Colonic mucosa (tissue), 4 donors: ENCODE results near the gene AUNIP. TPM values are rescaled to one million over a fixed set of nuclear protein-coding genes. Genes with fewer than 3 reads are reported as not detected.

Source experiments
- DNase-seq: peaks from one replicate; pipeline ENCODE4 v3.0.0-alpha.2; 2020
- H3K27ac ChIP-seq: fragments of 200-600 bp; one replicate; pipeline ENCODE4 v1.8.0; 2021
- H3K27me3 ChIP-seq: fragments of 200-600 bp; one replicate; pipeline ENCODE4 v1.8.0; 2021
- H3K36me3 ChIP-seq: fragments of 200-600 bp; one replicate; pipeline ENCODE4 v1.8.0; 2021
- H3K4me1 ChIP-seq: fragments of 200-600 bp; one replicate; pipeline ENCODE4 v1.8.0; 2021; ENCODE audit warnings: mild to moderate bottlenecking
- H3K4me3 ChIP-seq: fragments of 200-600 bp; one replicate; pipeline ENCODE4 v1.8.0; 2021
- H3K9ac ChIP-seq, 2 donors: one replicate each; pipeline ENCODE4 v1.7.0; 2013; ENCODE audit warnings: control low read depth in 2 of 2, low read depth in 2 of 2, low read length in 2 of 2
- H3K9me3 ChIP-seq: fragments of 200-600 bp; one replicate; pipeline ENCODE4 v1.8.0; 2021
- intact Hi-C: fragments of 100-400 bp; cut with DNase I; formaldehyde crosslinking; loops from one replicate; pipeline ENCODE4 v1.14.1; 2022
- total RNA-seq, 2 donors: library from RNA; stranded (reverse); fragmentation: NEBNext Ultra II Directional in 1 of 2; extraction: Animal tissue kit (Norgen Biotek cat#: 25700) in 1 of 2; gene quantifications; one replicate each; pipeline ENCODE4 v1.2.1, GENCODE V29; 2021
- TF ChIP-seq, protein P1 (sequence below): fragments of 200-600 bp; IDR thresholded peaks from one replicate; pipeline ENCODE4 v1.8.0; 2022; ENCODE audit warnings: antibody characterized with exemption, mild to moderate bottlenecking
- donor health status: healthy.
- donor health status: DM: no; HTN: no; CAD: no.
- donor health status: DM: no; HTN: no; CAD: no.

AUNIP gene
- total RNA-seq, 2 donors from 2014 or later: 1.2 to 4.8 TPM

DNA sequence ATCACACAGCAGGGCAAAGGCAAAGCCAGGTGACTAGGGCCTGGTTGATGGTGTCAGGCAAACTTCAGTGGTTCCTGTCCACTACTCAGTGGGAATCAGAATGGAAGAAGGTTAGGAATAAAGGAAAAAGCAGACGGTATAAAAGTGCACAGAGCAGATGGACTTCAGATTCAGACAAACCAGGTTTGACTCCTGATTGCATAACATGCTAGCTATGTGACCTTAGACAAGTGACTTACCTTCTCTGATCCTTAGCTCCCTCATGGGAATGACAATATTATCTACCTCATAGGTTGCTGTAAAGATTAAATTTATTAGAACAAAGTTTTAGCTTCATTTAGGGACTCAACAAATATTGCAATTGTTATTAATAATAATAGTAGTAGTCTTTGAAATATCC is 11.4 kb upstream of the AUNIP start:
- no peaks in the 10 kb centered on the region for H3K36me3 ChIP-seq
- DNase-seq: no peak
- H3K9ac ChIP-seq: no peak overlapping the region
- no peak overlapping the region for H3K27ac ChIP-seq
- no peaks in the 10 kb centered on the region for H3K9me3 ChIP-seq
- H3K4me3 ChIP-seq: no peak overlapping the region
- no peaks in the 10 kb centered on the region for H3K27me3 ChIP-seq
- peaks cover 9% of the 10 kb centered on the region for H3K4me1 ChIP-seq
- intact Hi-C loops: no loop called here
- TF ChIP-seq, protein P1, sequence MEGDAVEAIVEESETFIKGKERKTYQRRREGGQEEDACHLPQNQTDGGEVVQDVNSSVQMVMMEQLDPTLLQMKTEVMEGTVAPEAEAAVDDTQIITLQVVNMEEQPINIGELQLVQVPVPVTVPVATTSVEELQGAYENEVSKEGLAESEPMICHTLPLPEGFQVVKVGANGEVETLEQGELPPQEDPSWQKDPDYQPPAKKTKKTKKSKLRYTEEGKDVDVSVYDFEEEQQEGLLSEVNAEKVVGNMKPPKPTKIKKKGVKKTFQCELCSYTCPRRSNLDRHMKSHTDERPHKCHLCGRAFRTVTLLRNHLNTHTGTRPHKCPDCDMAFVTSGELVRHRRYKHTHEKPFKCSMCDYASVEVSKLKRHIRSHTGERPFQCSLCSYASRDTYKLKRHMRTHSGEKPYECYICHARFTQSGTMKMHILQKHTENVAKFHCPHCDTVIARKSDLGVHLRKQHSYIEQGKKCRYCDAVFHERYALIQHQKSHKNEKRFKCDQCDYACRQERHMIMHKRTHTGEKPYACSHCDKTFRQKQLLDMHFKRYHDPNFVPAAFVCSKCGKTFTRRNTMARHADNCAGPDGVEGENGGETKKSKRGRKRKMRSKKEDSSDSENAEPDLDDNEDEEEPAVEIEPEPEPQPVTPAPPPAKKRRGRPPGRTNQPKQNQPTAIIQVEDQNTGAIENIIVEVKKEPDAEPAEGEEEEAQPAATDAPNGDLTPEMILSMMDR: no peak

DNA sequence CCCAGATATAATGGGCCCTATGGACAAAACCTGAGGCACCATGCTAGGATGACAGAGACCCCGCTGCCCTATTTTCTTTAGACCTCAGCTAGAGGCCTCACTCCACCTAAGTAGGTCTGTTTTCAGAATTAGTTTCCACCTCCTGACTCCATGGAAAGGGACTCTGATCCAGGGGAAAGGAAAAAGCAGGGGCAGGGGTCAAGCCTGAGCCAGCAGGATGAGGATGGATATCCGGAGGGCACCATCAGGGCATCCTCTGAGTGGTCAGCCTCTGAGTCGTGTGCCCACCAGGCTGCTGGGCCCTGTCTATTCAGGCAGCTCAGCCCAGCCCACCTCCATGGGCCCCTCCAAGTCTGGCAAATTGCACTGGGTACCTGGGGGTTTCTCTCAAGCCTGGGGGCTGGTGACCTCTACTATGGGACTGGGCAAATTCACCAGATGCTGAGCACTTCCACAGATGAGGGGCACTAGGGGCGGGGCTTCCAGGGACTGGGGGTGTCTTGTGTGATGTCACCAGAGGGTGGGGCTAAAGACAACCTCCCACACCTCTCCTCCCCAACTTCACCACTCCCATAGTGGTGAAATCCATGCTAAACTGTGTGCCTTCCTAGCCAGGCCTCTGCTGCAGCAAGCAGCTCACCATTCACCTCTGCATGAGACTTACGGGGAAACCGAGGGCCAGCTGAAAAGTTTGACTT is 10.8 kb upstream of the AUNIP start:
- Histone ChIP-seq H3K36me3 (no peaks in the 10 kb centered on the region), H3K4me3 (no peak overlapping the region), H3K9ac (no peak overlapping the region), H3K4me1 (peaks cover 9% of the 10 kb centered on the region), H3K9me3 (no peaks in the 10 kb centered on the region), H3K27me3 (no peaks in the 10 kb centered on the region), H3K27ac (no peak overlapping the region)
- intact Hi-C loops: no loop called here
- no peak for DNase-seq
- TF ChIP-seq, protein P1: no peak

DNA sequence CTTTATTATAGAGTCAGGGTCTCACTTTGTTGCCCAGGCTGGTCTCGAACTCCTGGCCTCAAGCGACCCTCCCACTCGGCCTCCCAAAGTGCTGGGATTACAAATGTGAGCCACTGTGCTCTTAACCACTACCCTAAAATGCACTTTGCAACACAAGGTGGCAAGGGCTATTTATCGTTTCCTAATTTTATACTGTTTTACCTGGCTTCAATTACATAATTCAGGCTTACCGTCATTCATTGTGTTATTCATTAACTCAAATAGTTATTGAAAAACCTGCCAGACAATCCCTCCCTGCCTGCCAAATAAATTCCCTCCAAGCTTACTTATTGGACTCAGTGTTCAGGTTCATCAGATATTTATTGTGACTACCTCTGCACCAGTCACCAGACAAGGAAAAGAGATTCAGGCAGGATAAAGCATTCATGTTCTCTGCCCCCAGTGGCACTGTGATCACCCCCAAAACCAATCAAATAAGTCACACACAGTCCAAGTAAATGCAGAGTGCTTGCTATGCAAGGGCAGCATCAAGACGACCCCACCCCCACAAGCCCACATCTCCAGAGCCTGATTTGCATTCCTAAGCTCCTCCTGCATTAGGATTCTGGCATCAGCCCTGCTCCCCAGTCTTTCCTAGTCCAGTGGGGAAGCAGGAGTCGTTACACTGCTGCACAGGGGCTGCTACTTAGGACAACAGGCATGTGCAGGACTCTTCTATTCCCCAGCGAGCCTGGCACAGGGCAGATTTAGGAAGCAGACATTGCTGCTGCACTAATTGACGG is 8.1 kb upstream of the AUNIP start:
- Histone ChIP-seq H3K9ac (peak overlapping the region in 1 of 2 donors; percentile 36), H3K27ac (no peak overlapping the region), H3K27me3 (no peaks in the 10 kb centered on the region), H3K9me3 (no peaks in the 10 kb centered on the region), H3K4me3 (no peak overlapping the region), H3K36me3 (no peaks in the 10 kb centered on the region), H3K4me1 (no peaks in the 10 kb centered on the region)
- TF ChIP-seq, protein P1: no peak
- no peak for DNase-seq
- intact Hi-C loops: no loop called here

DNA sequence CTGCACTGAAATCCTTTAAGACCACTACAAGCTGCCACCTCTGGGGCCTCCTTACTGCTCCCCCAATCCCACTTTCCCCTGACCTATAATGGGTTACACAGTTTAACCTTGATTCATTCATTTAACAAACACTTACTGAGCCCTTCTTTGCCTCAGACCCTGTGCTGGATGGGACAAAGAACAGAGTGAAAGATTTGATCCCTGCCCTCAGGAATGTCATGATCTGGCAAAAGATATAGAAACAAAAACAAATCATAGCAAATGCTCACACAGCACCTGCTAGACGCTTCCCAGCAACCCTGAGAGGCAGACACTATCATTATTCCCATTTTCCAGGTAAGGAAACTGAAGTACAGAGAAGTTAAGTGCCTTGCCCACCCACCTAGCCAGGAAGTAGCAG is 7.0 kb upstream of the AUNIP start:
- Histone ChIP-seq H3K36me3 (no peaks in the 10 kb centered on the region), H3K27me3 (no peaks in the 10 kb centered on the region), H3K4me3 (no peak overlapping the region), H3K9me3 (no peaks in the 10 kb centered on the region), H3K4me1 (no peaks in the 10 kb centered on the region), H3K9ac (no peak overlapping the region), H3K27ac (no peak overlapping the region)
- TF ChIP-seq, protein P1: no peak
- intact Hi-C loops: no loop called here
- no peak for DNase-seq

DNA sequence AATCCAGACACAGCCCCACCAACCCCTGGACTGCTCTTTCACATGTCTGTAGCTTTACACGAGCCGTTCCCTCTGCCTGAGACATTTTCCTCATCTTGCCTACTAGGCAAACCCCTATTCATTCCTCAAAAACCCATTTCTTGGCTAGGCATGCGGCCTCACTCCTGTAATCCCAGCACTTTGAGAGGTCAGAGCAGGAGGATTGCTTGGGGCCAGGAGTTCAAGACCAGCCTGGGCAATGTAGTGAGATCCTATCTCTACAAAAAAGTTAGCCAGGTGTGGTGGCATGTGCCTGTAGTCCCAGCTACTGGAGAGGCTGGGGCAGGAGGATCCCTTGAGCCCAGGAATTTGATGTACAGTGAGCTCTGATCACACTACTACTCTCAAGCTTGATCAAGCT is 5.2 kb upstream of the AUNIP start:
- TF ChIP-seq, protein P1: no peak
- no peak for DNase-seq

More for the DNA sequence above, 5.2 kb upstream of the AUNIP start:
- Histone ChIP-seq H3K27ac (no peak overlapping the region), H3K4me3 (no peak overlapping the region), H3K36me3 (no peaks in the 10 kb centered on the region), H3K27me3 (no peaks in the 10 kb centered on the region), H3K9ac (no peak overlapping the region), H3K9me3 (no peaks in the 10 kb centered on the region), H3K4me1 (no peaks in the 10 kb centered on the region)
- intact Hi-C loops: no loop called here
